Measurements from ENCODE around the gene PPCDC. TPM values are rescaled to one million over a fixed set of nuclear protein-coding genes. Genes with fewer than 3 reads are reported as not detected.

The PPCDC gene
- total RNA-seq, 1 experiment from 2014 or later, result 14.7 TPM

- Mint-ChIP-seq H3K36me3 (ENCODE audit: insufficient read depth, unreplicated experiment) (no peaks in the 10 kb centered on the region), H3K9me3 (ENCODE audit: unreplicated experiment) (no peaks in the 10 kb centered on the region), H3K27ac (ENCODE audit: unreplicated experiment) (no peak overlapping the region), H3K4me1 (ENCODE audit: low read depth, unreplicated experiment) (peaks cover under 1% of the 10 kb centered on the region), H3K4me3 (ENCODE audit: unreplicated experiment) (no peak overlapping the region), H3K27me3 (ENCODE audit: insufficient read depth, unreplicated experiment) (peaks cover 14% of the 10 kb centered on the region)
- POLR2A ChIA-PET, result no interaction called here
- DNase-seq, result no peak
- Histone ChIP-seq H3K4me1 (no peaks in the 10 kb centered on the region), H3K27me3 (replicated peaks; ENCODE audit: control insufficient read depth, insufficient read depth, low read length) (peaks cover 1% of the 10 kb centered on the region; the same call in 1 of the 2 replicates), H3K4me3 (ENCODE audit: low read depth, low read length) (no peak overlapping the region), H3K9me3 (no peaks in the 10 kb centered on the region), H3K36me3 (ENCODE audit: control insufficient read depth, insufficient read depth, low read length) (no peaks in the 10 kb centered on the region)
- intact Hi-C loops (cut with micrococcal nuclease; ENCODE audit: unreplicated experiment), result no loop called here
- CTCF ChIA-PET, result no interaction called here
- TF ChIP-seq CTCF (IDR thresholded peaks at IDR 0.05; ENCODE audit: insufficient read depth in 1 of 2, low read depth in 1 of 2, low read length in 1 of 2, severe bottlenecking in 1 of 2, unreplicated experiment in 1 of 2), result no peak
- BruUV-seq (replicated peaks), result no TSS peak
Observed at GRCh38 chr15:74989527-74989926, 33.9 kb upstream of the PPCDC start.

GRCh38 chr15:74992619-74993018, 30.8 kb upstream of the PPCDC start:
- 0 out of 2 replicates have a peak, but pooled peaks cover 2% of the 10 kb centered on the region for H3K4me1 ChIP-seq
- no TSS peak for BruUV-seq (replicated peaks)
- peaks cover 7% of the 10 kb centered on the region for H3K36me3 Mint-ChIP-seq (ENCODE audit: insufficient read depth, unreplicated experiment)
- H3K36me3 ChIP-seq (ENCODE audit: control insufficient read depth, insufficient read depth, low read length), result no peaks in the 10 kb centered on the region
- H3K9me3 Mint-ChIP-seq (ENCODE audit: unreplicated experiment), result no peaks in the 10 kb centered on the region
- no peak for TF ChIP-seq CTCF (IDR thresholded peaks at IDR 0.05; ENCODE audit: insufficient read depth in 1 of 2, low read depth in 1 of 2, low read length in 1 of 2, severe bottlenecking in 1 of 2, unreplicated experiment in 1 of 2)
- intact Hi-C loops (cut with micrococcal nuclease; ENCODE audit: unreplicated experiment), result no loop called here
- H3K27me3 Mint-ChIP-seq (ENCODE audit: insufficient read depth, unreplicated experiment), result peaks cover 12% of the 10 kb centered on the region
- H3K4me1 Mint-ChIP-seq (ENCODE audit: low read depth, unreplicated experiment), result peaks cover 10% of the 10 kb centered on the region
- H3K4me3 ChIP-seq (ENCODE audit: low read depth, low read length), result no peak overlapping the region
- no peaks in the 10 kb centered on the region for H3K9me3 ChIP-seq
- CTCF ChIA-PET, result interaction anchor here (0.6 kb wide), 1 partner anchor 91 kb away, joined by 3 read pairs; no protein-coding TSS in a partner anchor
- no peak for DNase-seq
- H3K27ac Mint-ChIP-seq (ENCODE audit: unreplicated experiment), result no peak overlapping the region
- H3K4me3 Mint-ChIP-seq (ENCODE audit: unreplicated experiment), result no peak overlapping the region
- POLR2A ChIA-PET, result no interaction called here
- peaks cover 1% of the 10 kb centered on the region; the same call in 1 of the 2 replicates for H3K27me3 ChIP-seq (replicated peaks; ENCODE audit: control insufficient read depth, insufficient read depth, low read length)

- H3K9me3 ChIP-seq, result no peaks in the 10 kb centered on the region
- H3K4me1 ChIP-seq, result 0 out of 2 replicates have a peak, but pooled peaks cover 2% of the 10 kb centered on the region
- H3K4me3 ChIP-seq (ENCODE audit: low read depth, low read length), result no peak overlapping the region
- H3K27me3 ChIP-seq (replicated peaks; ENCODE audit: control insufficient read depth, insufficient read depth, low read length), result peaks cover 1% of the 10 kb centered on the region; the same call in 1 of the 2 replicates
- no peak for DNase-seq
- ChIA-PET CTCF (no interaction called here), POLR2A (no interaction called here)
- no peaks in the 10 kb centered on the region for H3K36me3 ChIP-seq (ENCODE audit: control insufficient read depth, insufficient read depth, low read length)
- intact Hi-C loops (cut with micrococcal nuclease; ENCODE audit: unreplicated experiment), result no loop called here
- TF ChIP-seq CTCF (IDR thresholded peaks at IDR 0.05; ENCODE audit: insufficient read depth in 1 of 2, low read depth in 1 of 2, low read length in 1 of 2, severe bottlenecking in 1 of 2, unreplicated experiment in 1 of 2), result no peak
- Mint-ChIP-seq H3K4me3 (ENCODE audit: unreplicated experiment) (no peak overlapping the region), H3K36me3 (ENCODE audit: insufficient read depth, unreplicated experiment) (peaks cover 7% of the 10 kb centered on the region), H3K27ac (ENCODE audit: unreplicated experiment) (no peak overlapping the region), H3K4me1 (ENCODE audit: low read depth, unreplicated experiment) (peaks cover 10% of the 10 kb centered on the region), H3K27me3 (ENCODE audit: insufficient read depth, unreplicated experiment) (peaks cover 12% of the 10 kb centered on the region), H3K9me3 (ENCODE audit: unreplicated experiment) (no peaks in the 10 kb centered on the region)
- no TSS peak for BruUV-seq (replicated peaks)
Observed at GRCh38 chr15:74994236-74994635, 29.2 kb upstream of the PPCDC start.
